Vagina (tissue), 2 donors: Measurements from ENCODE around the gene FRS2. TPM values are rescaled to one million over a fixed set of nuclear protein-coding genes. Genes with fewer than 3 reads are reported as not detected.

Experiments used
- DNase-seq, 2 donors: peaks; one replicate each; pipeline ENCODE4 v3.0.0-alpha.2; 2017; ENCODE audit errors: extremely low spot score in 2 of 2
- H3K27ac ChIP-seq: fragments of 200-600 bp; sonication (generic); one replicate; pipeline ENCODE4 v1.5.1; 2019
- H3K27me3 ChIP-seq: fragments of 200-600 bp; sonication (generic); one replicate; pipeline ENCODE4 v1.5.1; 2019
- H3K36me3 ChIP-seq, 2 donors: fragments of 200-600 bp; sonication (generic); one replicate each; pipeline ENCODE4 v1.5.1; 2017 to 2019
- H3K4me1 ChIP-seq: fragments of 200-600 bp; sonication (generic); one replicate; pipeline ENCODE4 v1.5.1; 2019
- H3K4me3 ChIP-seq, 2 donors: fragments of 200-600 bp; sonication (generic); 1 replicate in 1 of 2; 2 replicates in 1 of 2; pipeline ENCODE4 v1.5.1; 2016 to 2019
- H3K9me3 ChIP-seq: fragments of 200-600 bp; sonication (generic); one replicate; pipeline ENCODE4 v1.5.1; 2019
- CTCF ChIP-seq, 3 experiments: fragments of 450-650 bp in 2 of 3; fragments of 200-600 bp in 1 of 3; sonication (generic) in 1 of 3; IDR thresholded peaks; one replicate each; pipeline ENCODE4 v1.5.1; 2017 to 2019; ENCODE audit warnings: antibody characterized with exemption in 3 of 3, mild to moderate bottlenecking in 2 of 3, moderate library complexity in 2 of 3
- POLR2A ChIP-seq, 2 donors: fragments of 450-650 bp; IDR thresholded peaks; one replicate each; pipeline ENCODE4 v1.6.1; 2017; ENCODE audit warnings: antibody characterized with exemption in 2 of 2, mild to moderate bottlenecking in 2 of 2, moderate library complexity in 2 of 2
- POLR2AphosphoS5 ChIP-seq, 2 donors: sonication (generic); formaldehyde crosslinking; IDR thresholded peaks; one replicate each; pipeline ENCODE4 v1.9.0; 2017; ENCODE audit warnings: antibody characterized with exemption in 2 of 2, mild to moderate bottlenecking in 2 of 2, low read depth in 1 of 2; ENCODE audit not compliant: insufficient read depth in 1 of 2
- intact Hi-C: fragments of 100-400 bp; cut with DNase I; formaldehyde crosslinking; loops from one replicate; pipeline ENCODE4 v1.15.1; 2023
- total RNA-seq: library from RNA; depleted of rRNA; stranded (reverse); fragments of >200 nt; gene quantifications from one replicate; pipeline ENCODE4 v1.2.3, GENCODE V29; 2016

FRS2 gene
- total RNA-seq, 1 donor from 2014 or later, result 44.0 TPM

- TF ChIP-seq POLR2A (IDR thresholded peaks at IDR 0.05) (no peak), CTCF (IDR thresholded peaks at IDR 0.05) (no peak), POLR2AphosphoS5 (IDR thresholded peaks at IDR 0.05; ENCODE audit: insufficient read depth in 1 of 2, low read depth in 1 of 2) (no peak)
- DNase-seq, result no peak
- Histone ChIP-seq H3K4me1 (no peaks in the 10 kb centered on the region), H3K27me3 (no peaks in the 10 kb centered on the region), H3K4me3 (no peak overlapping the region), H3K36me3 (no peaks in the 10 kb centered on the region), H3K9me3 (no peaks in the 10 kb centered on the region), H3K27ac (no peak overlapping the region)
- intact Hi-C loops, result no loop called here
Measured at GRCh38 chr12:69619050-69619449, 148.9 kb downstream of the FRS2 start.

GRCh38 chr12:69620077-69620476 is 149.9 kb downstream of the FRS2 start:
- TF ChIP-seq POLR2A (IDR thresholded peaks at IDR 0.05) (no peak), POLR2AphosphoS5 (IDR thresholded peaks at IDR 0.05; ENCODE audit: insufficient read depth in 1 of 2, low read depth in 1 of 2) (no peak), CTCF (IDR thresholded peaks at IDR 0.05) (no peak)
- Histone ChIP-seq H3K27ac (no peak overlapping the region), H3K36me3 (no peaks in the 10 kb centered on the region), H3K4me1 (no peaks in the 10 kb centered on the region), H3K27me3 (no peaks in the 10 kb centered on the region), H3K4me3 (no peak overlapping the region), H3K9me3 (no peaks in the 10 kb centered on the region)
- intact Hi-C loops, result no loop called here
- no peak for DNase-seq

- Histone ChIP-seq H3K36me3 (no peaks in the 10 kb centered on the region), H3K27ac (no peak overlapping the region), H3K4me3 (no peak overlapping the region), H3K4me1 (no peaks in the 10 kb centered on the region), H3K9me3 (no peaks in the 10 kb centered on the region), H3K27me3 (no peaks in the 10 kb centered on the region)
- no peak for DNase-seq
- intact Hi-C loops, result no loop called here
- TF ChIP-seq CTCF (IDR thresholded peaks at IDR 0.05) (no peak), POLR2A (IDR thresholded peaks at IDR 0.05) (no peak), POLR2AphosphoS5 (IDR thresholded peaks at IDR 0.05; ENCODE audit: insufficient read depth in 1 of 2, low read depth in 1 of 2) (no peak)
Measured at GRCh38 chr12:69620921-69621320, 150.7 kb downstream of the FRS2 start.

- H3K27ac ChIP-seq, result no peak overlapping the region
- H3K9me3 ChIP-seq, result no peaks in the 10 kb centered on the region
- intact Hi-C loops, result no loop called here
- no peak overlapping the region for H3K4me3 ChIP-seq
- H3K27me3 ChIP-seq, result no peaks in the 10 kb centered on the region
- no peaks in the 10 kb centered on the region for H3K4me1 ChIP-seq
- no peaks in the 10 kb centered on the region for H3K36me3 ChIP-seq
- no peak for DNase-seq
- no peak for TF ChIP-seq POLR2A (IDR thresholded peaks at IDR 0.05)
- TF ChIP-seq CTCF (IDR thresholded peaks at IDR 0.05), result no peak
- TF ChIP-seq POLR2AphosphoS5 (IDR thresholded peaks at IDR 0.05; ENCODE audit: insufficient read depth in 1 of 2, low read depth in 1 of 2), result no peak
Measured at GRCh38 chr12:69621551-69621950, 151.4 kb downstream of the FRS2 start.

- Histone ChIP-seq H3K27me3 (no peaks in the 10 kb centered on the region), H3K36me3 (no peaks in the 10 kb centered on the region), H3K4me3 (no peak overlapping the region), H3K4me1 (no peaks in the 10 kb centered on the region), H3K9me3 (no peaks in the 10 kb centered on the region), H3K27ac (no peak overlapping the region)
- intact Hi-C loops, result no loop called here
- TF ChIP-seq POLR2A (IDR thresholded peaks at IDR 0.05) (no peak), CTCF (IDR thresholded peaks at IDR 0.05) (no peak), POLR2AphosphoS5 (IDR thresholded peaks at IDR 0.05; ENCODE audit: insufficient read depth in 1 of 2, low read depth in 1 of 2) (no peak)
- DNase-seq, result no peak
Measured at GRCh38 chr12:69623970-69624369, 153.8 kb downstream of the FRS2 start.
